Common myeloid progenitor, CD34-positive (primary cell): ENCODE data around the gene CEP89.
A peak's percentile ranks its signal among the peaks of the same experiment; 100 is the strongest.
"Not testable (repeated sequence)": the region's sequence is repeated elsewhere in the genome, so short reads cannot be mapped to it uniquely, and the experiment has no call there.

Experiments used
- CTCF ChIA-PET: fragments of 350-600 bp; sonication (Branson Sonifier 250); formaldehyde crosslinking; loops from one replicate; lab custom pipeline; 2021; ENCODE audit warnings: antibody characterized with exemption; lab: Charles Lee
- POLR2A ChIA-PET: fragments of 350-600 bp; sonication (Branson Sonifier 250); formaldehyde crosslinking; loops from one replicate; lab custom pipeline; 2021; ENCODE audit warnings: antibody characterized with exemption; lab: Charles Lee
- DNase-seq, 3 donors: peaks; one replicate each; pipeline versions ENCODE4 v3.0.0 to v3.0.0-alpha.2; 2013
- H3K27ac ChIP-seq, 2 experiments: 1 replicate in 1 of 2; 2 replicates in 1 of 2; pipeline ENCODE4 v1.7.0; 2013; ENCODE audit warnings: inconsistent platforms in 2 of 2, low read length in 2 of 2, mild to moderate bottlenecking in 2 of 2, low read depth in 1 of 2, moderate library complexity in 1 of 2; ENCODE audit not compliant: severe bottlenecking in 2 of 2, insufficient read depth in 1 of 2, poor library complexity in 1 of 2
- H3K27me3 ChIP-seq, 5 experiments: replicated peaks in 2 of 5; 1 replicate in 3 of 5; 2 replicates in 2 of 5; pipeline versions ENCODE4 v1.6.1 to v1.7.0; 2013; ENCODE audit warnings: low read length in 4 of 5, mild to moderate bottlenecking in 2 of 5, moderate library complexity in 2 of 5, inconsistent platforms in 1 of 5; ENCODE audit not compliant: insufficient read depth in 5 of 5, control insufficient read depth in 4 of 5
- H3K36me3 ChIP-seq, 4 experiments: 1 replicate in 2 of 4; 2 replicates in 2 of 4; pipeline versions ENCODE4 v1.6.1 to v1.7.0; 2013; ENCODE audit warnings: low read length in 3 of 4, control low read depth in 1 of 4, mild to moderate bottlenecking in 1 of 4; ENCODE audit not compliant: control insufficient read depth in 4 of 4, insufficient read depth in 4 of 4
- H3K4me1 ChIP-seq, 4 experiments: 1 replicate in 3 of 4; 2 replicates in 1 of 4; pipeline versions ENCODE4 v1.6.1 to v1.7.1; 2013; ENCODE audit warnings: low read length in 3 of 4, mild to moderate bottlenecking in 3 of 4, control low read depth in 1 of 4, inconsistent platforms in 1 of 4, moderate library complexity in 1 of 4; ENCODE audit not compliant: control insufficient read depth in 4 of 4, insufficient read depth in 4 of 4; ENCODE audit errors: control extremely low read depth in 1 of 4
- H3K4me3 ChIP-seq, 7 experiments: 1 replicate in 4 of 7; 2 replicates in 3 of 7; pipeline versions ENCODE4 v1.5.1 to v1.7.0; 2013; ENCODE audit warnings: mild to moderate bottlenecking in 7 of 7, low read length in 6 of 7, moderate library complexity in 6 of 7, inconsistent platforms in 2 of 7, low read depth in 2 of 7, control low read depth in 1 of 7; ENCODE audit not compliant: insufficient read depth in 4 of 7, control insufficient read depth in 1 of 7; ENCODE audit errors: extremely low read depth in 1 of 7
- H3K9me3 ChIP-seq, 5 experiments: 1 replicate in 4 of 5; 2 replicates in 1 of 5; pipeline versions ENCODE4 v1.6.1 to v1.7.1; 2013; ENCODE audit warnings: low read length in 4 of 5, mild to moderate bottlenecking in 2 of 5, inconsistent platforms in 1 of 5, low read depth in 1 of 5, moderate library complexity in 1 of 5; ENCODE audit not compliant: control insufficient read depth in 4 of 5, insufficient read depth in 2 of 5; ENCODE audit errors: control extremely low read depth in 1 of 5
- WGBS: methylation state at CpG from one replicate; pipeline ENCODE4 v1.1.5; 2013; ENCODE audit not compliant: insufficient coverage; 5-methylcytosine and 5-hydroxymethylcytosine counted together

Gene CEP89

GRCh38 chr19:32988254-32988653, 16.5 kb upstream of the CEP89 start:
- H3K4me3 ChIP-seq, H3K36me3 ChIP-seq, POLR2A ChIA-PET, H3K4me1 ChIP-seq, H3K27me3 ChIP-seq, H3K27ac ChIP-seq, H3K9me3 ChIP-seq, CTCF ChIA-PET, DNase-seq: not testable (repeated sequence)
- 100% methylated on average over 3 of the region's 5 CpGs for WGBS

GRCh38 chr19:32982488-32982887, 10.7 kb upstream of the CEP89 start:
- WGBS: 100% methylated on average over 2 of the region's 6 CpGs
- POLR2A ChIA-PET, H3K27ac ChIP-seq, CTCF ChIA-PET, DNase-seq, H3K9me3 ChIP-seq, H3K4me1 ChIP-seq, H3K27me3 ChIP-seq, H3K4me3 ChIP-seq, H3K36me3 ChIP-seq: not testable (repeated sequence)

- H3K36me3 ChIP-seq, H3K4me1 ChIP-seq, H3K27ac ChIP-seq, H3K27me3 ChIP-seq, H3K4me3 ChIP-seq, POLR2A ChIA-PET, DNase-seq, H3K9me3 ChIP-seq, CTCF ChIA-PET: not testable (repeated sequence)
- WGBS: 94% methylated on average over 3 of the region's 7 CpGs
Measured at GRCh38 chr19:32979807-32980206, 8.0 kb upstream of the CEP89 start.

- DNase-seq, H3K27me3 ChIP-seq, H3K27ac ChIP-seq, H3K4me1 ChIP-seq, H3K4me3 ChIP-seq, H3K9me3 ChIP-seq, H3K36me3 ChIP-seq: not testable (repeated sequence)
- CTCF ChIA-PET: interaction anchor here (1.0 to 4.7 kb wide), 4 partner anchors 14 to 206 kb away, joined by 4 to 38 read pairs (median 10); no protein-coding TSS in a partner anchor
- POLR2A ChIA-PET: interaction anchor here (0.6 kb wide), 1 partner anchor 157 kb away, joined by 3 read pairs; no protein-coding TSS in a partner anchor
- WGBS: 100% methylated on average over 1 of the region's 4 CpGs
Measured at GRCh38 chr19:32977813-32978212, 6.1 kb upstream of the CEP89 start.

GRCh38 chr19:32977280-32977679, 5.5 kb upstream of the CEP89 start:
- 93% methylated on average over 6 of the region's 7 CpGs for WGBS
- no peak overlapping the region for H3K27ac ChIP-seq
- ChIA-PET POLR2A (interaction anchor here (0.6 kb wide), 1 partner anchor 158 kb away, joined by 3 read pairs; no protein-coding TSS in a partner anchor), CTCF (interaction anchor here (1.7 to 4.7 kb wide), 4 partner anchors 13 to 148 kb away, joined by 4 to 38 read pairs (median 10); no protein-coding TSS in a partner anchor)
- no peak for DNase-seq
- H3K4me3 ChIP-seq: no peak overlapping the region
- H3K9me3 ChIP-seq: no peaks in the 10 kb centered on the region
- peaks cover 0 to 9% (median under 1%) of the 10 kb centered on the region in 4 experiments for H3K36me3 ChIP-seq
- H3K27me3 ChIP-seq: no peaks in the 10 kb centered on the region
- H3K4me1 ChIP-seq: peaks cover 0 to 3% (median 2%) of the 10 kb centered on the region in 4 experiments

- Histone ChIP-seq H3K27ac (no peak overlapping the region), H3K27me3 (no peaks in the 10 kb centered on the region), H3K36me3 (peaks cover 0 to 9% (median under 1%) of the 10 kb centered on the region in 4 experiments), H3K4me1 (peaks cover 0 to 6% (median 4%) of the 10 kb centered on the region in 4 experiments), H3K9me3 (no peaks in the 10 kb centered on the region), H3K4me3 (no peak overlapping the region)
- POLR2A ChIA-PET: interaction anchor here (0.7 kb wide), 1 partner anchor 839 kb away, joined by 4 read pairs; no protein-coding TSS in a partner anchor
- CTCF ChIA-PET: interaction anchor here (1.0 to 4.7 kb wide), 12 partner anchors 9 to 148 kb away, joined by 3 to 38 read pairs (median 5); partner anchors contain the start of gene GPATCH1
- 51% methylated on average over 14 of the region's 14 CpGs for WGBS
- DNase-seq: peak; percentile 64 to 81 (median 68)
Measured at GRCh38 chr19:32976223-32976805, 4.6 kb upstream of the CEP89 start.

GRCh38 chr19:32971012-32971595, 654 bp downstream of the CEP89 start:
- DNase-seq: no peak
- peaks cover 0 to 12% (median 8%) of the 10 kb centered on the region in 4 experiments for H3K4me1 ChIP-seq
- peaks cover 0 to 6% (median 4%) of the 10 kb centered on the region in 4 experiments for H3K36me3 ChIP-seq
- no peaks in the 10 kb centered on the region for H3K9me3 ChIP-seq
- H3K27ac ChIP-seq: peak overlapping the region; percentile 58 to 76
- no peaks in the 10 kb centered on the region for H3K27me3 ChIP-seq
- ChIA-PET POLR2A (no interaction called here), CTCF (interaction anchor here (0.5 to 1.4 kb wide), 3 partner anchors 151 to 162 kb away, joined by 3 read pairs; no protein-coding TSS in a partner anchor)
- WGBS: 37% methylated on average over 20 of the region's 21 CpGs
- H3K4me3 ChIP-seq: peak overlapping the region; percentile 66 to 86 (median 80)
